Activated CD4-positive, alpha-beta memory T cell treated with anti-CD3 and anti-CD28 coated beads for 36 hours (primary cell): ENCODE data around the gene PAPSS1. TPM values are rescaled to one million over a fixed set of nuclear protein-coding genes. Genes with fewer than 3 reads are reported as not detected.
"Not testable (repeated sequence)": the region's sequence is repeated elsewhere in the genome, so short reads cannot be mapped to it uniquely, and the experiment has no call there.

Source experiments
- CTCF ChIA-PET: fragments of 350-600 bp; sonication (Branson Sonifier 250); formaldehyde crosslinking; loops from one replicate; lab custom pipeline; 2021; ENCODE audit warnings: antibody characterized with exemption, inconsistent platforms; lab: Charles Lee
- POLR2A ChIA-PET: fragments of 350-600 bp; sonication (Branson Sonifier 250); formaldehyde crosslinking; loops from one replicate; lab custom pipeline; 2021; ENCODE audit warnings: antibody characterized with exemption; lab: Charles Lee
- DNase-seq: peaks from one replicate; pipeline ENCODE4 v3.0.0-alpha.2; 2020
- H3K27ac Mint-ChIP-seq: one replicate; pipeline ENCODE4 v1.8.0; 2021; ENCODE audit warnings: mixed read lengths
- H3K27me3 Mint-ChIP-seq: one replicate; pipeline ENCODE4 v1.8.0; 2021; ENCODE audit warnings: mixed read lengths
- H3K36me3 Mint-ChIP-seq: one replicate; pipeline ENCODE4 v1.8.0; 2021; ENCODE audit warnings: mixed read lengths
- H3K4me1 Mint-ChIP-seq: one replicate; pipeline ENCODE4 v1.8.0; 2021; ENCODE audit warnings: low read depth, mixed read lengths
- H3K4me3 Mint-ChIP-seq: one replicate; pipeline ENCODE4 v1.8.0; 2021; ENCODE audit warnings: mild to moderate bottlenecking, mixed read lengths
- H3K9me3 Mint-ChIP-seq: one replicate; pipeline ENCODE4 v1.8.0; 2021; ENCODE audit warnings: mixed read lengths
- intact Hi-C: fragments of 100-400 bp; cut with micrococcal nuclease; formaldehyde crosslinking; loops from one replicate; pipeline ENCODE4 v1.15.1; 2023
- total RNA-seq, 2 experiments: library from RNA; stranded (reverse); gene quantifications; one replicate each; pipeline ENCODE4 v1.2.3, GENCODE V29; 2021

The PAPSS1 gene
- total RNA-seq, 2 experiments from 2014 or later: 33.0 to 34.9 TPM

- peaks cover 46% of the 10 kb centered on the region for H3K9me3 Mint-ChIP-seq
- CTCF ChIA-PET: no interaction called here
- no peak overlapping the region for H3K27ac Mint-ChIP-seq
- POLR2A ChIA-PET: interaction anchor here (0.6 kb wide), 1 partner anchor 14 kb away, joined by 3 read pairs; no protein-coding TSS in a partner anchor
- peaks cover 17% of the 10 kb centered on the region for H3K4me1 Mint-ChIP-seq
- no peak overlapping the region for H3K4me3 Mint-ChIP-seq
- no peak for DNase-seq
- H3K27me3 Mint-ChIP-seq: no peaks in the 10 kb centered on the region
- intact Hi-C loops: no loop called here
- H3K36me3 Mint-ChIP-seq: peaks cover 30% of the 10 kb centered on the region
These were observed 14.1 kb downstream of the PAPSS1 start for GRCh38 chr4:107705742-107706556.

GRCh38 chr4:107701565-107701964 is 18.5 kb downstream of the PAPSS1 start:
- intact Hi-C loops: no loop called here
- H3K4me3 Mint-ChIP-seq: no peak overlapping the region
- CTCF ChIA-PET: no interaction called here
- peaks cover 45% of the 10 kb centered on the region for H3K36me3 Mint-ChIP-seq
- POLR2A ChIA-PET: no interaction called here
- H3K27ac Mint-ChIP-seq: no peak overlapping the region
- DNase-seq: no peak
- H3K27me3 Mint-ChIP-seq: no peaks in the 10 kb centered on the region
- peaks cover 26% of the 10 kb centered on the region for H3K9me3 Mint-ChIP-seq
- peaks cover 2% of the 10 kb centered on the region for H3K4me1 Mint-ChIP-seq

GRCh38 chr4:107699466-107700206 is 20.4 kb downstream of the PAPSS1 start:
- no peak for DNase-seq
- intact Hi-C loops: no loop called here
- ChIA-PET POLR2A (no interaction called here), CTCF (no interaction called here)
- peaks cover 16% of the 10 kb centered on the region for H3K9me3 Mint-ChIP-seq
- peaks cover 47% of the 10 kb centered on the region for H3K36me3 Mint-ChIP-seq
- peaks cover 2% of the 10 kb centered on the region for H3K4me1 Mint-ChIP-seq
- H3K27ac Mint-ChIP-seq: no peak overlapping the region
- no peaks in the 10 kb centered on the region for H3K27me3 Mint-ChIP-seq
- no peak overlapping the region for H3K4me3 Mint-ChIP-seq

- DNase-seq, H3K27ac Mint-ChIP-seq, POLR2A ChIA-PET, H3K27me3 Mint-ChIP-seq, intact Hi-C loops, H3K9me3 Mint-ChIP-seq, H3K4me3 Mint-ChIP-seq, CTCF ChIA-PET: not testable (repeated sequence)
- H3K36me3 Mint-ChIP-seq: peaks cover 63% of the 10 kb centered on the region
- peaks cover 18% of the 10 kb centered on the region for H3K4me1 Mint-ChIP-seq
These were observed 23.8 kb downstream of the PAPSS1 start for GRCh38 chr4:107696187-107696586.

GRCh38 chr4:107693132-107693531 is 26.9 kb downstream of the PAPSS1 start:
- Mint-ChIP-seq H3K27me3 (no peaks in the 10 kb centered on the region), H3K4me3 (no peak overlapping the region), H3K36me3 (peaks cover 40% of the 10 kb centered on the region), H3K9me3 (peaks cover 7% of the 10 kb centered on the region), H3K27ac (no peak overlapping the region), H3K4me1 (peaks cover 18% of the 10 kb centered on the region)
- ChIA-PET CTCF (no interaction called here), POLR2A (no interaction called here)
- no peak for DNase-seq
- intact Hi-C loops: no loop called here

GRCh38 chr4:107692202-107692601 is 27.8 kb downstream of the PAPSS1 start:
- intact Hi-C loops: no loop called here
- no peak for DNase-seq
- Mint-ChIP-seq H3K4me3 (no peak overlapping the region), H3K36me3 (peaks cover 35% of the 10 kb centered on the region), H3K27me3 (no peaks in the 10 kb centered on the region), H3K9me3 (peaks cover 7% of the 10 kb centered on the region), H3K27ac (no peak overlapping the region), H3K4me1 (peaks cover 18% of the 10 kb centered on the region)
- POLR2A ChIA-PET: no interaction called here
- CTCF ChIA-PET: no interaction called here

- CTCF ChIA-PET: no interaction called here
- no peak overlapping the region for H3K4me3 Mint-ChIP-seq
- intact Hi-C loops: loop anchor here (2.0 kb wide), 1 partner anchor 29 kb away; the partner anchor contains the start of gene PAPSS1
- H3K27ac Mint-ChIP-seq: no peak overlapping the region
- H3K4me1 Mint-ChIP-seq: peaks cover 18% of the 10 kb centered on the region
- H3K9me3 Mint-ChIP-seq: peaks cover 5% of the 10 kb centered on the region
- no peak for DNase-seq
- no peaks in the 10 kb centered on the region for H3K27me3 Mint-ChIP-seq
- peaks cover 37% of the 10 kb centered on the region for H3K36me3 Mint-ChIP-seq
- POLR2A ChIA-PET: no interaction called here
These were observed 28.7 kb downstream of the PAPSS1 start for GRCh38 chr4:107691378-107691777.

- CTCF ChIA-PET: no interaction called here
- Mint-ChIP-seq H3K4me3 (no peak overlapping the region), H3K4me1 (peaks cover 18% of the 10 kb centered on the region)
These were observed 30.0 kb downstream of the PAPSS1 start for GRCh38 chr4:107689912-107690587.

GRCh38 chr4:107688421-107688820 is 31.6 kb downstream of the PAPSS1 start:
- H3K4me3 Mint-ChIP-seq: no peak overlapping the region
- POLR2A ChIA-PET: no interaction called here
- peaks cover 13% of the 10 kb centered on the region for H3K4me1 Mint-ChIP-seq
- no peaks in the 10 kb centered on the region for H3K9me3 Mint-ChIP-seq
- H3K27ac Mint-ChIP-seq: no peak overlapping the region
- no peaks in the 10 kb centered on the region for H3K27me3 Mint-ChIP-seq
- DNase-seq: no peak
- intact Hi-C loops: no loop called here
- H3K36me3 Mint-ChIP-seq: peaks cover 34% of the 10 kb centered on the region
- CTCF ChIA-PET: no interaction called here

More at GRCh38 chr4:107689912-107690587, 30.0 kb downstream of the PAPSS1 start:
- H3K27ac Mint-ChIP-seq: no peak overlapping the region
- DNase-seq: no peak
- H3K9me3 Mint-ChIP-seq: no peaks in the 10 kb centered on the region
- intact Hi-C loops: loop anchor here (2.0 kb wide), 1 partner anchor 31 kb away; the partner anchor contains the start of gene PAPSS1
- POLR2A ChIA-PET: interaction anchor here (0.7 kb wide), 1 partner anchor 1376 kb away, joined by 3 read pairs; no protein-coding TSS in a partner anchor
- peaks cover 36% of the 10 kb centered on the region for H3K36me3 Mint-ChIP-seq
- H3K27me3 Mint-ChIP-seq: no peaks in the 10 kb centered on the region

GRCh38 chr4:107685740-107686139 is 34.3 kb downstream of the PAPSS1 start:
- H3K9me3 Mint-ChIP-seq: no peaks in the 10 kb centered on the region
- POLR2A ChIA-PET: no interaction called here

GRCh38 chr4:107683873-107684272 is 36.2 kb downstream of the PAPSS1 start:
- DNase-seq: no peak
- Mint-ChIP-seq H3K9me3 (peaks cover 7% of the 10 kb centered on the region), H3K36me3 (peaks cover 48% of the 10 kb centered on the region), H3K4me1 (no peaks in the 10 kb centered on the region), H3K27ac (no peak overlapping the region), H3K4me3 (no peak overlapping the region), H3K27me3 (no peaks in the 10 kb centered on the region)
- CTCF ChIA-PET: no interaction called here
- intact Hi-C loops: no loop called here
- POLR2A ChIA-PET: no interaction called here

More at GRCh38 chr4:107685740-107686139, 34.3 kb downstream of the PAPSS1 start:
- intact Hi-C loops: no loop called here
- Mint-ChIP-seq H3K27me3 (no peaks in the 10 kb centered on the region), H3K4me3 (no peak overlapping the region), H3K27ac (no peak overlapping the region), H3K36me3 (peaks cover 30% of the 10 kb centered on the region), H3K4me1 (no peaks in the 10 kb centered on the region)
- CTCF ChIA-PET: no interaction called here
- DNase-seq: no peak

GRCh38 chr4:107682306-107682705 is 37.7 kb downstream of the PAPSS1 start:
- Mint-ChIP-seq H3K27me3 (no peaks in the 10 kb centered on the region), H3K36me3 (peaks cover 59% of the 10 kb centered on the region), H3K27ac (no peak overlapping the region), H3K4me1 (no peaks in the 10 kb centered on the region), H3K9me3 (peaks cover 12% of the 10 kb centered on the region), H3K4me3 (no peak overlapping the region)
- intact Hi-C loops: no loop called here
- DNase-seq: no peak
- POLR2A ChIA-PET: no interaction called here
- CTCF ChIA-PET: no interaction called here
